Measurements from ENCODE around the gene C5orf47.
A peak's percentile ranks its signal among the peaks of the same experiment; 100 is the strongest.
"Not testable (repeated sequence)": the region's sequence is repeated elsewhere in the genome, so short reads cannot be mapped to it uniquely, and the experiment has no call there.

C5orf47 gene

DNA sequence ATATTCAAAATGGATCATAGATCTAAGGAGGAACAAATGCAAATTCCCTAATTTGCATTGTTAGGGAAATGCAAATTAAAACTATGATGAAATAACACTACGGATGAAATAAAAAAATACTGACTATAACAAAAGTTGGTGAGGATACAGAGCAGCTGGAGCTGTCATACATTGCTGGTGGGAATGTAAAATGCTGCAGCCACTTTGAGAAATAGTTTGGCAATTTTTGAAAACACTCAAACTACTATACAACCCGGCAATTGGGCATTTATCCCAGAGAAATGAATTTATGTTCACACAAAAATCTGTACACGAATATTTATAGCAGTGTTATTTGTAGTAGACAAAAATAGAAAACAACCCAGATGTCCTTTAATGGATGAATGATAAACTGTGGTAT is 22.5 kb downstream of the C5orf47 start:
- no peak overlapping the region for H3K27ac ChIP-seq
- TF ChIP-seq, protein P1, sequence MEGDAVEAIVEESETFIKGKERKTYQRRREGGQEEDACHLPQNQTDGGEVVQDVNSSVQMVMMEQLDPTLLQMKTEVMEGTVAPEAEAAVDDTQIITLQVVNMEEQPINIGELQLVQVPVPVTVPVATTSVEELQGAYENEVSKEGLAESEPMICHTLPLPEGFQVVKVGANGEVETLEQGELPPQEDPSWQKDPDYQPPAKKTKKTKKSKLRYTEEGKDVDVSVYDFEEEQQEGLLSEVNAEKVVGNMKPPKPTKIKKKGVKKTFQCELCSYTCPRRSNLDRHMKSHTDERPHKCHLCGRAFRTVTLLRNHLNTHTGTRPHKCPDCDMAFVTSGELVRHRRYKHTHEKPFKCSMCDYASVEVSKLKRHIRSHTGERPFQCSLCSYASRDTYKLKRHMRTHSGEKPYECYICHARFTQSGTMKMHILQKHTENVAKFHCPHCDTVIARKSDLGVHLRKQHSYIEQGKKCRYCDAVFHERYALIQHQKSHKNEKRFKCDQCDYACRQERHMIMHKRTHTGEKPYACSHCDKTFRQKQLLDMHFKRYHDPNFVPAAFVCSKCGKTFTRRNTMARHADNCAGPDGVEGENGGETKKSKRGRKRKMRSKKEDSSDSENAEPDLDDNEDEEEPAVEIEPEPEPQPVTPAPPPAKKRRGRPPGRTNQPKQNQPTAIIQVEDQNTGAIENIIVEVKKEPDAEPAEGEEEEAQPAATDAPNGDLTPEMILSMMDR (conservative IDR thresholded peaks at IDR 0.05): no peak

DNA sequence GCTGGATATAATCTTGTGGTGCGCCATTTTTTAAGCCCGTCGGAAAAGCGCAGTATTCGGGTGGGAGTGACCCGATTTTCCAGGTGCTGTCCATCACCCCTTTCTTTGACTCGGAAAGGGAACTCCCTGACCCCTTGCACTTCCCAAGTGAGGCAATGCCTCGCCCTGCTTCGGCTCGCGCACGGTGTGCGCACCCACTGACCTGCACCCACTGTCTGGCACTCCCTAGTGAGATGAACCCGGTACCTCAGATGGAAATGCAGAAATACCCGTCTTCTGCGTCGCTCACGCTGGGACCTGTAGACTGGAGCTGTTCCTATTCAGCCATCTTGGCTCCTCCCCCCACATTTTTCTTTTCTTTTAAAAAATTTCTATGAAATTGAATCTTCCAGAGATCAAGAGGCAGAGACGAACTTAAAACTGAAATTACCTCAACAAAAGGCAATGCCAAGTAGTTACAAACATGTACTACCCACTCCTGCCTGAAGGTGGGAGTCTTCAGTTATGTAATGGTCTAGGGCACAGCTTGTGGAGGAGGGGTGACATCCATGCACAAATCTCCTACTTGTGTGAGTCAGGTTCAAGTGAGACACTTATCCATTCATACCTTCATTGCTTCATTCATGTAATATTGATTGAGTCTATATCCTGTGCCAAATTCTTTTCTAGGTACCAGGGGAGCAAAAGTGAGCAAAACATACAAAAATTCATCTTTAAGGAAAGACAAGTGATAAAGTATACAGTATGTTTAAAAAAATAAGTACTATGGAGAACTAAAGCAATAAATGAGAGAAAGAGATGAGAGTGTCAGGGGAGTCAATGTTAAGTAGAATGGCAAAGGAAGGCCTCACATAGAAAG is 31.3 kb downstream of the C5orf47 start:
- TF ChIP-seq, protein P1 (conservative IDR thresholded peaks at IDR 0.05): peak; percentile 70

DNA sequence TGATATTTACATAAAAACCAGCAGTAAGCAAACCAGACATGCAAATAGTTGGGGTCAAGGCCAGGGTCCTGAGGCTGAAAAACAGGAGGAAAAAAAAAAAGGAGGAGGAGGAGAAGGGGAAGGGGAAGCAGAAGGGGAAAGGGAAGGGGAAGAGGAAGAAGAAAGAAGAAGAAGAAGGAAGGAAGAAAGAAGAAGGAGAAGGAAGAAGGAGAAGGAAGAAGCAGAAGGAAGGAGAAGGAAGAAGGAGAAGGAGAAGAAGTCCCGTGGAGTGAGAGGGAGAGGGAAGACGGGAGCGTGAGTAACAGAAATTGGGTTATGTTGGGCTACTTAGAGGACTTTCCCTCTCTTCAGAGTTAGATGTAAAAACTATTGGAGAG is 31.9 kb downstream of the C5orf47 start:
- TF ChIP-seq, protein P1 (conservative IDR thresholded peaks at IDR 0.05): no peak
- H3K27ac ChIP-seq: no peak overlapping the region; the same call in 1 of the 2 replicates

More for the DNA sequence above, 31.3 kb downstream of the C5orf47 start:
- H3K27ac ChIP-seq: not testable (repeated sequence)

DNA sequence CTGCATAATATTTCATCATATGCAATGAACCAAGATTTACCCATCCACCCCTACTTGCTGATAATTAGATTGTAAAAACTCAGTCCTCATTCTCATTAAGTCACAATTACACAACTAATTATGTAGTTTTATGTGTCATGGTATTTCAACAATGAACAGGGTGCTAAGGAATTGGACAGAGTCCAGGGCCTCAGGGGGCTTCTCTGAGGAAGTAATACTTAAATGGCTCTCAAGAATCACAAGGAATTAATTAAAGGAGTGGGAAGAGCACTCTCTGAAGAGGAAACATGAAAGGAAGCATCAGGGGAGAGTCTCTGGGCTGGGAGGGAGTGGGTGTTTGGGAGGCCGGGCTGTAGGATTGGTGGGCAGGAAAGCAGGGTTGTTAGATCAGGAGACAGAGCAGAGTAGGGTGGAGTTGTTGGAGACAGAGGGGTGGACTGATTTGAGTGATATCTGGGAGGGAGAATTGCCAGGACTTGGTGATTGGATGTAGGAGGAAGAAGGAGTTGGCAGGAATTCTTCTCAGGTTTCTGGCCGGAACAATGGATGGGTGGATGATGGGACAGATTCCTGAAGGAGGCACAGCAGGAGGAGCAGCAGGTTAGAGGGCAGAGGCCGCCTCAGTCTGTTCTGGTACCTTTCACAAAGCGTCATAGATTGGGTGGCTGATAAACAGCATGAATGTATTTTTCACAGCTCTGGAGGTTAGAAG is 33.6 kb downstream of the C5orf47 start:
- TF ChIP-seq, protein P1 (conservative IDR thresholded peaks at IDR 0.05): no peak
- no peak overlapping the region for H3K27ac ChIP-seq

DNA sequence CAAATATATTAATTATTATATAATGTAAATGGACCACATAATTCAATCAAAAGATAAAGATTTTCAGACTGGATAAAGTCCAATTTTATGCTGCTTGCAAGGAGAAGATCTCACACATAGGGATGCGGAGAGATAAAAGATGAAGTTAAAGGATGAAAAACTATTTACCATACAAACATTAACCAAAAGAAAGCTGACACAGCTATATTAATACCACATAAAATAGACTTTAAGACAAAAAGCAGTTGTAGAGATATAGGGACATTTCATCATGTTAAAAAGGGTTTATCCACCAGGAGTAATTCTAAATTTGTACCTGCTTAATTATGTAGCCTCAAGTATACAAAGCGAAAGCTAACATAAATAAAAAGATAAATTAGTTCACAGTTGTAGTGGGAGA is 41.3 kb downstream of the C5orf47 start:
- H3K27ac ChIP-seq: no peak overlapping the region
- TF ChIP-seq, protein P1 (conservative IDR thresholded peaks at IDR 0.05): no peak

DNA sequence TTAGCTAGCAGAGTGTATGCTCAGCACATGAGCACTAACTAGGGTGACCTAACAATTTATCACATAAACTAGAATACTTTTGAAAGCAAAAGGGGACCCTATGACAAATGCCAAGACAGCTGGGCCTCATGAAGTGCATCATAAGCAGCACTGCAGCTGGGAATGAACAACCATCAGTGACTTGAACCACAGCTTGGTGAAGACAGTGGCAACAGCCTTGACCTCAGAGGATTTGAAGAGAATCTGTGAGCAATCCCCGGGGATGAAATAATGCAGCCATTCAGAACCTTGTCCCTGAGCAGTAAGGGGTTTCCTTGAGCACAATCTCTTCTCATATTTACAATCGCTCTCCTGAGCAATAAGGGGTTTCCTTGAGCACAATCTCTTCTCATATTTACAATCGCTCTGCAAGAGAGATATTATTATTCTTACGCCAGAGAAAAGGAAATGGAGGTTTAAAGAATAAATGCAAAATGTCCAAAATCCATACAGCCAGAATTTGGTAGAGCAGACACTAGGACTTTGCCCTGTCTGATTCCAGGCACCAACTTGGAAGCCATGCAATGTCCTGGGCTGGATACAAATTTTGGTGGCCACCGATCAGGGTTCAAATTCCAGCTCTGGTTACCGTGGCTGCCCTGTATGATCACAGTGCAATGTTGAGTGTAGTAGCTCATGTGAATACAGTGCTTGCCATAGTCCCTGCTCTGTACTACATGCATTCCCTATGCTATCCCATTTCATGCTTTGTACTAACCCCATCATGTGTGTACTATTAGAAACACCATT is 55.7 kb downstream of the C5orf47 start:
- TF ChIP-seq, protein P1 (conservative IDR thresholded peaks at IDR 0.05): no peak
- H3K27ac ChIP-seq: no peak overlapping the region

Data from VCaP (cell line).